ENCODE data around the gene FAM171A1.

Gene FAM171A1

GRCh38 chr10:15320118-15320517 lies 51.0 kb downstream of the FAM171A1 start:
- no peak overlapping the region for H3K4me3 ChIP-seq (ENCODE audit: low read depth, low read length)
- DNase-seq (ENCODE audit: low read depth) = no peak
- TF ChIP-seq CTCF (IDR thresholded peaks at IDR 0.05; ENCODE audit: low read depth, low read length, missing control alignments) = no peak

GRCh38 chr10:15316871-15317464 lies 54.1 kb downstream of the FAM171A1 start:
- no peak for TF ChIP-seq CTCF (IDR thresholded peaks at IDR 0.05; ENCODE audit: low read depth, low read length, missing control alignments)
- no peak overlapping the region for H3K4me3 ChIP-seq (ENCODE audit: low read depth, low read length)
- DNase-seq (ENCODE audit: low read depth) = no peak

GRCh38 chr10:15316145-15316544 lies 54.9 kb downstream of the FAM171A1 start:
- no peak for DNase-seq (ENCODE audit: low read depth)
- H3K4me3 ChIP-seq (ENCODE audit: low read depth, low read length) = no peak overlapping the region
- no peak for TF ChIP-seq CTCF (IDR thresholded peaks at IDR 0.05; ENCODE audit: low read depth, low read length, missing control alignments)

- no peak for TF ChIP-seq CTCF (IDR thresholded peaks at IDR 0.05; ENCODE audit: low read depth, low read length, missing control alignments)
- no peak overlapping the region for H3K4me3 ChIP-seq (ENCODE audit: low read depth, low read length)
- no peak for DNase-seq (ENCODE audit: low read depth)
Observed at GRCh38 chr10:15315286-15315685, 55.8 kb downstream of the FAM171A1 start.

- DNase-seq (ENCODE audit: low read depth) = no peak
- TF ChIP-seq CTCF (IDR thresholded peaks at IDR 0.05; ENCODE audit: low read depth, low read length, missing control alignments) = no peak
- no peak overlapping the region for H3K4me3 ChIP-seq (ENCODE audit: low read depth, low read length)
Observed at GRCh38 chr10:15314482-15315045, 56.5 kb downstream of the FAM171A1 start.

GRCh38 chr10:15313843-15314242 lies 57.2 kb downstream of the FAM171A1 start:
- H3K4me3 ChIP-seq (ENCODE audit: low read depth, low read length) = no peak overlapping the region
- TF ChIP-seq CTCF (IDR thresholded peaks at IDR 0.05; ENCODE audit: low read depth, low read length, missing control alignments) = no peak
- DNase-seq (ENCODE audit: low read depth) = no peak

- TF ChIP-seq CTCF (IDR thresholded peaks at IDR 0.05; ENCODE audit: low read depth, low read length, missing control alignments) = no peak
- H3K4me3 ChIP-seq (ENCODE audit: low read depth, low read length) = no peak overlapping the region
- DNase-seq (ENCODE audit: low read depth) = no peak
Observed at GRCh38 chr10:15313047-15313446, 58.0 kb downstream of the FAM171A1 start.
